Common myeloid progenitor, CD34-positive (primary cell): Measurements from ENCODE around the gene ABI3BP.
A peak's percentile ranks its signal among the peaks of the same experiment; 100 is the strongest.

Source experiments
- CTCF ChIA-PET: fragments of 350-600 bp; sonication (Branson Sonifier 250); formaldehyde crosslinking; loops from one replicate; lab custom pipeline; 2021; ENCODE audit warnings: antibody characterized with exemption; lab: Charles Lee
- POLR2A ChIA-PET: fragments of 350-600 bp; sonication (Branson Sonifier 250); formaldehyde crosslinking; loops from one replicate; lab custom pipeline; 2021; ENCODE audit warnings: antibody characterized with exemption; lab: Charles Lee
- DNase-seq, 3 donors: peaks; one replicate each; pipeline versions ENCODE4 v3.0.0 to v3.0.0-alpha.2; 2013
- H3K27ac ChIP-seq, 2 experiments: 1 replicate in 1 of 2; 2 replicates in 1 of 2; pipeline ENCODE4 v1.7.0; 2013; ENCODE audit warnings: inconsistent platforms in 2 of 2, low read length in 2 of 2, mild to moderate bottlenecking in 2 of 2, low read depth in 1 of 2, moderate library complexity in 1 of 2; ENCODE audit not compliant: severe bottlenecking in 2 of 2, insufficient read depth in 1 of 2, poor library complexity in 1 of 2
- H3K27me3 ChIP-seq, 5 experiments: replicated peaks in 2 of 5; 1 replicate in 3 of 5; 2 replicates in 2 of 5; pipeline versions ENCODE4 v1.6.1 to v1.7.0; 2013; ENCODE audit warnings: low read length in 4 of 5, mild to moderate bottlenecking in 2 of 5, moderate library complexity in 2 of 5, inconsistent platforms in 1 of 5; ENCODE audit not compliant: insufficient read depth in 5 of 5, control insufficient read depth in 4 of 5
- H3K36me3 ChIP-seq, 4 experiments: 1 replicate in 2 of 4; 2 replicates in 2 of 4; pipeline versions ENCODE4 v1.6.1 to v1.7.0; 2013; ENCODE audit warnings: low read length in 3 of 4, control low read depth in 1 of 4, mild to moderate bottlenecking in 1 of 4; ENCODE audit not compliant: control insufficient read depth in 4 of 4, insufficient read depth in 4 of 4
- H3K4me1 ChIP-seq, 4 experiments: 1 replicate in 3 of 4; 2 replicates in 1 of 4; pipeline versions ENCODE4 v1.6.1 to v1.7.1; 2013; ENCODE audit warnings: low read length in 3 of 4, mild to moderate bottlenecking in 3 of 4, control low read depth in 1 of 4, inconsistent platforms in 1 of 4, moderate library complexity in 1 of 4; ENCODE audit not compliant: control insufficient read depth in 4 of 4, insufficient read depth in 4 of 4; ENCODE audit errors: control extremely low read depth in 1 of 4
- H3K4me3 ChIP-seq, 7 experiments: 1 replicate in 4 of 7; 2 replicates in 3 of 7; pipeline versions ENCODE4 v1.5.1 to v1.7.0; 2013; ENCODE audit warnings: mild to moderate bottlenecking in 7 of 7, low read length in 6 of 7, moderate library complexity in 6 of 7, inconsistent platforms in 2 of 7, low read depth in 2 of 7, control low read depth in 1 of 7; ENCODE audit not compliant: insufficient read depth in 4 of 7, control insufficient read depth in 1 of 7; ENCODE audit errors: extremely low read depth in 1 of 7
- H3K9me3 ChIP-seq, 5 experiments: 1 replicate in 4 of 5; 2 replicates in 1 of 5; pipeline versions ENCODE4 v1.6.1 to v1.7.1; 2013; ENCODE audit warnings: low read length in 4 of 5, mild to moderate bottlenecking in 2 of 5, inconsistent platforms in 1 of 5, low read depth in 1 of 5, moderate library complexity in 1 of 5; ENCODE audit not compliant: control insufficient read depth in 4 of 5, insufficient read depth in 2 of 5; ENCODE audit errors: control extremely low read depth in 1 of 5
- WGBS: methylation state at CpG from one replicate; pipeline ENCODE4 v1.1.5; 2013; ENCODE audit not compliant: insufficient coverage; 5-methylcytosine and 5-hydroxymethylcytosine counted together

ABI3BP gene

GRCh38 chr3:100893590-100893989 is 99.6 kb downstream of the ABI3BP start:
- Histone ChIP-seq H3K36me3 (no peaks in the 10 kb centered on the region), H3K4me3 (no peak overlapping the region), H3K4me1 (peaks cover 4 to 19% (median 12%) of the 10 kb centered on the region in 4 experiments), H3K9me3 (no peaks in the 10 kb centered on the region), H3K27ac (no peak overlapping the region), H3K27me3 (no peaks in the 10 kb centered on the region)
- ChIA-PET POLR2A (no interaction called here), CTCF (interaction anchor here (1.0 to 2.4 kb wide), 9 partner anchors 9 to 488 kb away, joined by 3 to 11 read pairs (median 4); no protein-coding TSS in a partner anchor)
- 69% methylated on average over 1 of the region's 1 CpG for WGBS
- peak in 2 of 3 donors; percentile 35 to 39 for DNase-seq

DNA sequence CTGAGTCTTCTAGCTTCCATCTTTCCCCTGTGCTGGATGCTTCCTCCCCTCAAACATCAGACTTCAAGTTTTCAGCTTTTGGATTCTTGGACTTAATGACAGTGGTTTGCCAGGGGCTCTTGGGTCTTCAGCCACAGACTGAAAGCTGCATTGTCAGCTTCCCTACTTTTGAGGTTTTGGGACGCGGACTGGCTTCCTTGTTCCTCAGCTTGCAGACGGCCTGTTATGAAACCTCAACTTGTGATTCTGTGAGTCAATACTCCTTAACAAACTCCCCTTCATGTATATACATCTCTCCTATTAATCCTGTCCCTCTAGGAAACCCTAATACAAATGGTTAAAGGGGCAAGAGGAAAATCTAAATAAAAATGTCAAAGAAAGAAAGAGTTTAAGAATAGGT is 100.1 kb downstream of the ABI3BP start:
- POLR2A ChIA-PET, result no interaction called here
- Histone ChIP-seq H3K9me3 (no peaks in the 10 kb centered on the region), H3K27me3 (no peaks in the 10 kb centered on the region), H3K4me1 (peaks cover 0 to 15% (median 7%) of the 10 kb centered on the region in 4 experiments), H3K27ac (no peak overlapping the region), H3K36me3 (no peaks in the 10 kb centered on the region), H3K4me3 (no peak overlapping the region)
- WGBS, result no CpG with 5 or more reads among the region's 3 CpGs
- CTCF ChIA-PET, result interaction anchor here (0.8 to 2.4 kb wide), 9 partner anchors 10 to 628 kb away, joined by 3 to 11 read pairs (median 4); no protein-coding TSS in a partner anchor
- DNase-seq, result peak in 2 of 3 donors; percentile 65 to 72

GRCh38 chr3:100891827-100892226 is 101.4 kb downstream of the ABI3BP start:
- Histone ChIP-seq H3K27me3 (no peaks in the 10 kb centered on the region), H3K4me3 (no peak overlapping the region), H3K4me1 (peaks cover 0 to 11% (median 7%) of the 10 kb centered on the region in 4 experiments), H3K36me3 (no peaks in the 10 kb centered on the region), H3K27ac (no peak overlapping the region), H3K9me3 (no peaks in the 10 kb centered on the region)
- no peak for DNase-seq
- ChIA-PET POLR2A (interaction anchor here (0.6 kb wide), 1 partner anchor 152 kb away, joined by 3 read pairs; no protein-coding TSS in a partner anchor), CTCF (interaction anchor here (0.8 to 2.1 kb wide), 7 partner anchors 11 to 575 kb away, joined by 3 to 11 read pairs (median 4); no protein-coding TSS in a partner anchor)
- WGBS, result 72% methylated on average over 4 of the region's 5 CpGs

DNA sequence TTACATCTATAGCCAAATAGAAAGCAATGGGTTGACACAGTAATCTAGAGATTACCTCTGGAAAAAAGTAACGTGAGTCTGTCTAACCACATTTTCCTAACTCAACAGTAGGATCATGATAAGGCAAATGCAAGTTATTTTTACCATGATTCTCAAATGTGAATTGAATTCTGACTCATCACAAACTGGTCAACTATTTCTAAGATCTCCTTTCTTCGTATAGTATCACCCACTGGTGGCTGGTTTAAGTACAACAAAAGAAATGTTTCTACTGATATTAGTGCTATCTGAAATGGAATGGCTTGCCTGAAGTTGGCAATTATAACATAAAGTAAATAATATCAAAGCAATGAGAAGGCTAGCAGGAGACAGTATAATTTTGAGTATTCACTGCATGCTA is 102.2 kb downstream of the ABI3BP start:
- Histone ChIP-seq H3K4me1 (peaks cover 0 to 11% (median 7%) of the 10 kb centered on the region in 4 experiments), H3K27ac (no peak overlapping the region), H3K27me3 (no peaks in the 10 kb centered on the region), H3K9me3 (no peaks in the 10 kb centered on the region), H3K36me3 (no peaks in the 10 kb centered on the region), H3K4me3 (no peak overlapping the region)
- whole genome bisulfite sequencing, result no CpG with 5 or more reads among the region's 2 CpGs
- DNase-seq, result peak; percentile 55 to 84 (median 75)
- ChIA-PET POLR2A (no interaction called here), CTCF (no interaction called here)

- no peak for DNase-seq
- peaks cover 0 to 11% (median 7%) of the 10 kb centered on the region in 4 experiments for H3K4me1 ChIP-seq
- H3K36me3 ChIP-seq, result no peaks in the 10 kb centered on the region
- H3K27ac ChIP-seq, result no peak overlapping the region
- WGBS, result 100% methylated on average over 1 of the region's 1 CpG
- H3K9me3 ChIP-seq, result no peaks in the 10 kb centered on the region
- ChIA-PET CTCF (no interaction called here), POLR2A (no interaction called here)
- H3K27me3 ChIP-seq, result no peaks in the 10 kb centered on the region
- H3K4me3 ChIP-seq, result no peak overlapping the region
These were observed 104.3 kb downstream of the ABI3BP start for GRCh38 chr3:100888881-100889280.

GRCh38 chr3:100882571-100882984 is 110.6 kb downstream of the ABI3BP start:
- no peak for DNase-seq
- no peaks in the 10 kb centered on the region for H3K27me3 ChIP-seq
- CTCF ChIA-PET, result interaction anchor here (1.2 to 1.7 kb wide), 2 partner anchors 11 to 63 kb away, joined by 3 read pairs; no protein-coding TSS in a partner anchor
- no peak overlapping the region for H3K27ac ChIP-seq
- no peaks in the 10 kb centered on the region for H3K36me3 ChIP-seq
- POLR2A ChIA-PET, result no interaction called here
- no peaks in the 10 kb centered on the region for H3K4me1 ChIP-seq
- H3K9me3 ChIP-seq, result no peaks in the 10 kb centered on the region
- WGBS, result no CpG with 5 or more reads among the region's 1 CpG
- no peak overlapping the region for H3K4me3 ChIP-seq

GRCh38 chr3:100880845-100881244 is 112.4 kb downstream of the ABI3BP start:
- ChIA-PET POLR2A (no interaction called here), CTCF (interaction anchor here (1.3 kb wide), 1 partner anchor 12 kb away, joined by 6 read pairs; no protein-coding TSS in a partner anchor)
- Histone ChIP-seq H3K4me1 (no peaks in the 10 kb centered on the region), H3K27ac (no peak overlapping the region), H3K27me3 (no peaks in the 10 kb centered on the region), H3K36me3 (no peaks in the 10 kb centered on the region), H3K9me3 (no peaks in the 10 kb centered on the region), H3K4me3 (no peak overlapping the region)
- DNase-seq, result no peak
- 100% methylated on average over 1 of the region's 1 CpG for WGBS
